Esophagus squamous epithelium (tissue), 5 donors: ENCODE data around the gene SCLY. TPM values are rescaled to one million over a fixed set of nuclear protein-coding genes. Genes with fewer than 3 reads are reported as not detected.
A peak's percentile ranks its signal among the peaks of the same experiment; 100 is the strongest.

Experiments
- DNase-seq: peaks from one replicate; lab custom pipeline; 2025; lab: John Stamatoyannopoulos, UW
- H3K27ac ChIP-seq, 4 donors: fragments of 200-600 bp; sonication (generic); one replicate each; pipeline ENCODE4 v1.5.1; 2016 to 2019; ENCODE audit warnings: mild to moderate bottlenecking in 1 of 4
- H3K27me3 ChIP-seq, 4 donors: fragments of 200-600 bp; sonication (generic); 1 replicate in 3 of 4; 2 replicates in 1 of 4; pipeline versions ENCODE4 v1.5.1 to v1.6.0; 2017 to 2021; ENCODE audit warnings: antibody characterized with exemption in 1 of 4
- H3K36me3 ChIP-seq, 3 donors: fragments of 200-600 bp; sonication (generic); one replicate each; pipeline ENCODE4 v1.5.1; 2016 to 2019
- H3K4me1 ChIP-seq, 3 donors: fragments of 200-600 bp; sonication (generic); one replicate each; pipeline ENCODE4 v1.5.1; 2017 to 2019
- H3K4me3 ChIP-seq, 4 donors: fragments of 200-600 bp; sonication (generic); 1 replicate in 3 of 4; 2 replicates in 1 of 4; pipeline ENCODE4 v1.5.1; 2016 to 2019; ENCODE audit warnings: mild to moderate bottlenecking in 2 of 4, moderate library complexity in 1 of 4
- H3K9me3 ChIP-seq, 3 donors: fragments of 200-600 bp; sonication (generic); one replicate each; pipeline ENCODE4 v1.5.1; 2016 to 2019
- POLR2A ChIP-seq, 4 donors: fragments of 450-650 bp; IDR thresholded peaks; one replicate each; pipeline ENCODE4 v1.6.1; 2017; ENCODE audit warnings: antibody characterized with exemption in 4 of 4, mild to moderate bottlenecking in 4 of 4, moderate library complexity in 3 of 4
- WGBS, 2 donors: methylation state at CpG; one replicate each; pipeline ENCODE4 v1.1.5; 2018; 5-methylcytosine and 5-hydroxymethylcytosine counted together
- intact Hi-C: fragments of 100-400 bp; cut with DNase I; formaldehyde crosslinking; loops from one replicate; pipeline ENCODE4 v1.15.0; 2022
- total RNA-seq, 4 donors: library from RNA; depleted of rRNA; stranded (reverse); fragments of >200 nt; gene quantifications; one replicate each; pipeline ENCODE4 v1.1.0, GENCODE V29; 2016
- TF ChIP-seq, protein P1 (sequence below), 6 experiments: fragments of 450-650 bp in 4 of 6; fragments of 200-600 bp in 2 of 6; sonication (generic) in 2 of 6; IDR thresholded peaks; one replicate each; pipeline ENCODE4 v1.5.1; 2016 to 2019; ENCODE audit warnings: antibody characterized with exemption in 6 of 6, mild to moderate bottlenecking in 4 of 6, moderate library complexity in 4 of 6
- donor health status: DM: yes; HTN: yes; CAD: no.

SCLY gene
- total RNA-seq, 4 donors from 2014 or later: 3.0 to 14.0 (median 11.4) TPM

DNA sequence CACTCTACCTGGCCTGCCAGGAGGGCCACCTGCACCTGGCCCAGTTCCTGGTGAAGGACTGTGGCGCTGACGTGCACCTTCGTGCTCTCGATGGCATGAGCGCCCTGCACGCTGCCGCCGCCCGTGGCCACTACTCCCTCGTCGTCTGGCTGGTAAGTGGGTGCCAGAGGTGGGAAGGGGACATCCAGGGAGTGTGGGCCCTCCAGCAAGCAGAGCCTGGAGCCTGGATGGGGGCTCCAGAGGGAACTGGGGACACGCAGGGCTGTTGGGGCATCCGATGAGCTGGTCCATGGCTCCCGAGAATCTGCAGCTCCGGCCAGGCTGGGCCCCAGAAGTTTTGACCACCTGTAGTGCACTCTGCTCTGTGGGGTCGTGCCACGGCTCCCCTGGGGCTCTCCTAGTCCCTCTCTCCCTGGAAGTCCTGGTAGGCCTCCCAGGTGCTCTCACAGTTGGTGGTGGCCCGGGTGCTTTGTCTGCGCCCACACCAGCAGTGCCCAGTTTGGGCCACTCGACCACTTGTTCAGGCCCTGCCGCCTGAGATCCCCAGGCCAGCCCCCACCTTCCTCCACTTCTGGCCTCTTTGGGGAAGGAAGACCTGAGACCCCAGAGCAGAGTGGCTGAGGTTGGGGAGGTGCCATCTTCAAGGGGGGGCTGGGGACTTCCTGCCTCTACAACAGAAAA, 44.0 kb downstream of the SCLY start:
- peaks cover 0 to 7% (median 0%) of the 10 kb centered on the region in 3 donors for H3K4me1 ChIP-seq
- intact Hi-C loops: no loop called here
- H3K9me3 ChIP-seq: no peaks in the 10 kb centered on the region
- 80% methylated on average over 3 of the region's 21 CpGs; no CpG with 5 or more reads in 1 of the 2 donors for WGBS, 2 donors
- DNase-seq: no peak
- no peak overlapping the region for H3K4me3 ChIP-seq
- no peak for TF ChIP-seq POLR2A (IDR thresholded peaks at IDR 0.05)
- TF ChIP-seq, protein P1, sequence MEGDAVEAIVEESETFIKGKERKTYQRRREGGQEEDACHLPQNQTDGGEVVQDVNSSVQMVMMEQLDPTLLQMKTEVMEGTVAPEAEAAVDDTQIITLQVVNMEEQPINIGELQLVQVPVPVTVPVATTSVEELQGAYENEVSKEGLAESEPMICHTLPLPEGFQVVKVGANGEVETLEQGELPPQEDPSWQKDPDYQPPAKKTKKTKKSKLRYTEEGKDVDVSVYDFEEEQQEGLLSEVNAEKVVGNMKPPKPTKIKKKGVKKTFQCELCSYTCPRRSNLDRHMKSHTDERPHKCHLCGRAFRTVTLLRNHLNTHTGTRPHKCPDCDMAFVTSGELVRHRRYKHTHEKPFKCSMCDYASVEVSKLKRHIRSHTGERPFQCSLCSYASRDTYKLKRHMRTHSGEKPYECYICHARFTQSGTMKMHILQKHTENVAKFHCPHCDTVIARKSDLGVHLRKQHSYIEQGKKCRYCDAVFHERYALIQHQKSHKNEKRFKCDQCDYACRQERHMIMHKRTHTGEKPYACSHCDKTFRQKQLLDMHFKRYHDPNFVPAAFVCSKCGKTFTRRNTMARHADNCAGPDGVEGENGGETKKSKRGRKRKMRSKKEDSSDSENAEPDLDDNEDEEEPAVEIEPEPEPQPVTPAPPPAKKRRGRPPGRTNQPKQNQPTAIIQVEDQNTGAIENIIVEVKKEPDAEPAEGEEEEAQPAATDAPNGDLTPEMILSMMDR (IDR thresholded peaks at IDR 0.05): no peak
- no peak overlapping the region for H3K27ac ChIP-seq
- H3K27me3 ChIP-seq: peaks cover 0 to 7% (median 0%) of the 10 kb centered on the region in 4 donors
- no peaks in the 10 kb centered on the region for H3K36me3 ChIP-seq

DNA sequence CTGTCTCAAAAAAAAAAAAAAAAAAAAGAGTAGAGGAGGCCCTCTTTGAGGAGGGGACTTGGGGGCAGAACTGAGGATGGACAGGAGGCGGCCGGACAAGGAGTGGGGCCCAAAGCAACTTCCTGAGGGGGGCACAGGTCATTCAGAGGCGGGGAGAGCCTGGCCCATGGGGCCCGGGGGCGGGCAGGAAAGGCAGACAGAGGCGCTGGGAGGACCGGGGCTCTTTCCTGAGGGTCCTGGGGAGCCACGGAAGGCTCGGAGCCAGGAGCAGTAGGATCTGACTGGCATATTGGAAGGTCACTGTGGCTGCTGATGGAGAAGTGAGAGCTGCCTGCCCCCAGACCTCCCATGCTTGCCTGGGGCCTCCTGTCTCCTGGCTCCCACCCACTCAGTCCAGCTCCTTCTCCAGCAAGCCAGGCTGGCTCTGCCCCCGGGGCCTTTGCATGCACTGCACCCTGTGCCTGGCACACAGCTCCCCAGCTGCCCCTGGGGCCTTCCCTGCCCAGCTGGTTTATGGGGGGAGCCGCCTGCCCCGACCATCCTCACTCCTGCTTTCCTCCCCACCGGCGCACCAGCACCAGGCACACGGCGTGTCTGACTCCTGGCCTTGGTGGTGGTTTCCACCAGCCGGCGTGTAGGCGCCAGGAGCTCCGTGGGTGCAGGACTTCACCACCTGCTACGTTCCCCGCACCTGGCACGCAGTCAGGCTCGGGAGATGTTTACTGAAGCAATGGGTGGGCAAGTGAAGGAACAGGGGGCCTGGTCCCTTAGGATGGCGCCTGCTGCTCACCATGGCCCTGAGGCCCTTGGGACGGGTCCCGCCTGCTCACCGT, 44.9 kb downstream of the SCLY start:
- WGBS, 2 donors: 80 to 85% methylated on average over 9 to 18 of the region's 28 CpGs
- intact Hi-C loops: no loop called here
- no peak overlapping the region for H3K27ac ChIP-seq
- H3K4me1 ChIP-seq: peaks cover 0 to 7% (median 0%) of the 10 kb centered on the region in 3 donors
- no peaks in the 10 kb centered on the region for H3K9me3 ChIP-seq
- H3K36me3 ChIP-seq: no peaks in the 10 kb centered on the region
- H3K4me3 ChIP-seq: no peak overlapping the region
- no peak for DNase-seq
- H3K27me3 ChIP-seq: peaks cover 0 to 7% (median 0%) of the 10 kb centered on the region in 4 donors
- TF ChIP-seq POLR2A (IDR thresholded peaks at IDR 0.05): no peak
- TF ChIP-seq, protein P1 (IDR thresholded peaks at IDR 0.05): no peak

DNA sequence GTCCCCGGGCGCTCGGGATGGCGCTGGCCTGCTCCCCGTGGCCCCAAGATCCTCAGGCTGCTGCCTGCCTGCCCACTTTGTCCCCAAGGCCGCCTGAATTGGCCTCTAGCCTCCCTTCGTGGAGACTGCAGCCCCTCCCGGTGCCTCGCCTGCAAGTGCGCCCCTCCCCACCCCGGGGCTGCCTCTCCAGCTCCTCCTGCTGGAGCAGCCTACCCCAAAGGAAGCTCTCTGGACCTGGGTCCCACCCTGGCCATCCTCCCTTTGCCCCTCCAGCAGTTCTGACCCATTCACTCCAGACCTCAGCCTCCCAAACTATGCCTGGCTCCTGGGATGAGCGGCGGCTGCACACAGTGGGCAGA, 45.5 kb downstream of the SCLY start:
- Histone ChIP-seq H3K36me3 (no peaks in the 10 kb centered on the region), H3K4me1 (peaks cover 0 to 7% (median 0%) of the 10 kb centered on the region in 3 donors), H3K4me3 (no peak overlapping the region), H3K27me3 (peaks cover 0 to 7% (median 0%) of the 10 kb centered on the region in 4 donors), H3K27ac (no peak overlapping the region), H3K9me3 (no peaks in the 10 kb centered on the region)
- intact Hi-C loops: no loop called here
- 60 to 62% methylated on average over 2 to 8 of the region's 13 CpGs for WGBS, 2 donors
- TF ChIP-seq POLR2A (IDR thresholded peaks at IDR 0.05): no peak
- no peak for DNase-seq

DNA sequence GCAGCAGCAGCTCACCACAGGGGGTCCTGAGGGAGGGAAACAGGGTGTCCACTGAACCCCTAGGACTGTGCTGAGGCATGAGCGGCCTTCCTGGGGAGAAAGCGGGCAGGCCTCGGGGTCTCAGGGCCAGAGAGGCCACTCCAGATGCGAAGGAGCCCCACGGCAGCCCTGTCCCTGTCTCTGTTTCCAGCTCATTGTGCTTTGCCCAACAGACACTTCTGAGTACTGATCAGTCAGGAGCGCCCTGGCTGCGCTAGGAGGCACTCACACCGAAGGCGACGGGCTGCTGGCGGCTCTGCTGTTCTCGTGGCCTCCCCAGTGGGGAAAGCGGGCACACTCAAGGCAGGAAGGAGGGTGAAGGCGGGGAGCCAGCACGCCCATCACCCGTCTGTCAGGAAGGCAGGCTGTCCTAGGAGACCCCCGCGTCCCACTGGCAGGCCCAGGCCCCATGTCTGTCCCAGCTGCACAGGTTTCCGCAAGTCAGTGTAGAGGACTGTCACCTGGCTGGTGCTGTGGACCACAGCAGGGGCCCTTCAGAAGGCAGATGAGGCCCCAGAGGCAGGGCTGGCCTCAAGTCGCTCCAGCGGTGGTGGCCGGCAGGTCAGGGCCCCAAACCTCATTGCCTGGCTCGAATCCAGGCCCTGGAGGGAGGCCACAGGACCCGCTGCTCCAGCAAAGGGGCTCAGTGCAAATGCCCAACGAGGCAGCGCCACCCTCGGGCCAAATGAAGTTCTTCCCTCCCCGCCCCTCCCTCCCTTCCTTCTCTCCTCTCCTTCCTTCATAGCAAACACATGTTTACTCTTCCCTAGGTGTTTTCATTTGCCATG, 46.1 kb downstream of the SCLY start:
- Histone ChIP-seq H3K9me3 (no peaks in the 10 kb centered on the region), H3K36me3 (no peaks in the 10 kb centered on the region), H3K27ac (no peak overlapping the region), H3K27me3 (peaks cover 0 to 7% (median 0%) of the 10 kb centered on the region in 4 donors), H3K4me1 (peaks cover 0 to 7% (median 0%) of the 10 kb centered on the region in 3 donors), H3K4me3 (peak overlapping the region in 2 of 4 donors; percentile 9 to 45)
- intact Hi-C loops: no loop called here
- 13 to 34% methylated on average over 3 to 7 of the region's 28 CpGs for WGBS, 2 donors
- DNase-seq: no peak
- TF ChIP-seq, protein P1 (IDR thresholded peaks at IDR 0.05): peak in 2 of 6 experiments; percentile 10 to 12
- no peak for TF ChIP-seq POLR2A (IDR thresholded peaks at IDR 0.05)
